Fibroblast of upper back skin (primary cell): Measurements from ENCODE around the gene GAN.
"Not testable (repeated sequence)": the region's sequence is repeated elsewhere in the genome, so short reads cannot be mapped to it uniquely, and the experiment has no call there.

ENCODE experiments used
- DNase-seq: peaks from one replicate; pipeline ENCODE4 v3.0.0-alpha.2; 2013

Gene GAN

DNA sequence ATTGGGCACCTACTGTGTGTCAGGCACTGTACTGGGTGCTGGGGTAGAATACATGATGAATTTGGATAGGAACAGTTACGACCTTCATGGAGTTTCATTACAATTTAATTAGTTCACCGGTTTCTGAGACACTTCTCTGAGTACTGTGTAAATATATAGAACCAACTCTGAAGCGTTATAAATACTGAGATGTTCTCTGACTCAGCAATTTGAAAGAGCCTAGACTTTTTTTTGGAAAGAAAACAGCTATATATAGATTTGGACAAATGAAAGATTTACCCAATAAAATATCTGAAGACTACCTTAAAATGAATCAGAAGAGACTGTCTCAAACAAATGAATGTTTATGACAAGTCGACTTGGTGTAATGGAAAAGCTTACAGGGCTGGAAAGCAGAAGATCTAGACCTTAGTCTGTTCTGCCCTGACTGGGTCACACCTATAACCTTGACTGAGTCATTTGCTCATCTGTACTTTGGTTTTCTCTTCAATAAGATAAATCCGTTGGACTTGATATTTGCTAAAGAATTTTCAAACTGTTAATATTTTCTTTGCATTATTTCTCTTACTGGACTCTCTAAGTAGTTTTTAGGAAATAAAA, 4.6 kb upstream of the GAN start:
- DNase-seq: no peak

- no peak for DNase-seq
Observed at GRCh38 chr16:81311762-81312161, 3.0 kb upstream of the GAN start.

DNA sequence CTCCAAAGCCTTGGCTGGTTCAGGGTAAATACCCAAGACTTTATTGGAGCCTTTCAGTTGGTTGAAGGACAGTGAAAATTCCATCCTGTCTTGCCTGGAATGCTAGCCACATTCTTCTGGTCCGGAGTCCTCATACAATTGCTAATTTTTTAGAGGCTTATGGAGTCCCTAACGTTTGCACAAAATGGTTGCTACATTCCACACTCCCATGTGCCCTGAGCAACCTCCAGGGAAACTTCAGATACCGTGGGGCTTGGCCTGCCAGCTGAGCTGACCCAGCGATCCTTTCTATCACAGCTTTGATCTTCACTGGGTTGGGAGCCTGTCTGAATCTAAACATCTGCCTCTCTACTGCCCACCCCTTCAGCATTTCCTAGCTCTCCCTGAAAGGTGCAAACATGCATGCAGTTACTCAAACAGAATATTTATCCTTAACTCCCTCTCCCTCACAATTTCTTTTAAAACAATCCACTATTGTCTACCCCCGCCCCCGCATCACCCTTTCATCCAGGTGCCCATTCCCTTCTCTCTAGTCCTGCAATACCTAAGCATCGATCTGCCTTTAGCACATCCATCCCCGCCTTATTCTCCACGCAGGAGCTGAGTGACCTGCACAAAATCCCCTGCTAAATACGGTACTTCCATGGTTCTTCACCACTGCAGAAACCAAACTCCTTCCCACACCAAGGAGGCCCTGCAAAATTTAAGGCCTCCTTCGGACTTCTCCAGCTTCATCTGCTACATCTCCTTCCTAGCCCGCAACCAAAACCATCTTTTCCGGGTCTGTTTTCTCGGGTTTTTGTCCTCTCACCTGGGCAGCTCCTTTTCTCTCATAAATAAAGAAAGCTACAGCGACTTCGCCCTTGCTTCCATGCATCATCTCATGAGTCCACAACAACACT, 810 bp upstream of the GAN start:
- DNase-seq: peak; percentile 27

DNA sequence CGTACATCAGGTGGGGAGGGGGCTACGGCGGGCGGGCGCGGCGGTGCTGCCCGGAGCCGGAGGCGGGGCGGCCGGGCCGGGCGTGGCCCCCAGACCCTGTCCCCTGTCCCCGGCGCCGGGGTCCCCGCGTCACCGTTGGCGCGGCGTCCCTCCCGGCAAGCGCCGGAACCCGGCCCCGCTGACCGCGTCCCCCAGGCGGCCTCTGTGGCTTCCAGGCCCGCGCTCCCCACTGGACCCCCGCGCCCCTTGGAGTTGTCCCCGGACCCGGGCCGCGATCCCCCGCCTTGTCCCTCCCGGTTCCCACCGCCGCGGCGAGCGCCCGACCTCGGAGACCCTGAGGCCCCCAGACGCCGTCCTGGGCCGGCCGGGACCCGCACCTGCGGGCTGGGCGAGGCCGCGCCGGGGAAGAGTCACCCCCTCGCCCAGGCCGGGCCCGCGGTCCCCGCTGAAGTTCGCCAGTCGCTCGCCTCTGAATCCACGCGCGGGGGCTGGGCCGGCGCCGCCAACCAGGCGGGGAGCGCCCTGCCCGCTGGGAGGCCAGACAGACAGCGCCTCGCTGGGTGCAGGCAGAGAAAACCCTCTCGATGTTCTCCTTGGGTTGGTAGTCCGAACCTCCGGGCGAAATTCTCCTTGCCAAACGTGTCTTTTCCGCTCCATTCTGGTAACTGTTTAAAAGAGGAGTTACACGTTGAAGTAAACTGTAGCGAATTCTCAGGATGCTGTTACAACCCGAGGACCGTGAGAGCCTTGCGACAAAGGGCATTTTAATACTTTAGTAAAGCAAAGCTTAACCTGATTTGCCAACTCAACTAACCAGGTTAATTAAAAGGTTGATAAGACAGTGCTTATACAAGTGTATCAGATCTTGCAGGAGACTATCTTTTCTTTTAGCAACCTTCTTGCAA, 761 bp downstream of the GAN start:
- DNase-seq: peak; percentile 25

DNA sequence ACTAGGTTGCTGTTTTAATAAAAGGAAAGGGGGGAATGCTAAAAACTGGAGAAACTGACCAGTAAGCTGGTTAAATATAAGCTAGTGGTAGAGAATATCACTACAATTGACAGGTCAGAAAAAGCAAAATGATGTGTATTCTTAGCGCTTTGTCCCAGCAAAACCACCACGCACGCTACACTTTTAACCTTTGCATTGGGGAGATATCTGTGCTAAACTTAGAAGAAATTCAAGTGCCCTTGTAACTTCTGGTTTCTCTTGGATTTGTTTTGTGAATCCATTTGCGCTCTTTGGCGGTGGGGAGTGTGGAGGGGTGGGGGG, 1.4 kb downstream of the GAN start:
- no peak for DNase-seq

GRCh38 chr16:81318711-81319110, 3.9 kb downstream of the GAN start:
- no peak for DNase-seq

GRCh38 chr16:81319221-81319912, 4.6 kb downstream of the GAN start:
- peak; percentile 88 for DNase-seq

DNA sequence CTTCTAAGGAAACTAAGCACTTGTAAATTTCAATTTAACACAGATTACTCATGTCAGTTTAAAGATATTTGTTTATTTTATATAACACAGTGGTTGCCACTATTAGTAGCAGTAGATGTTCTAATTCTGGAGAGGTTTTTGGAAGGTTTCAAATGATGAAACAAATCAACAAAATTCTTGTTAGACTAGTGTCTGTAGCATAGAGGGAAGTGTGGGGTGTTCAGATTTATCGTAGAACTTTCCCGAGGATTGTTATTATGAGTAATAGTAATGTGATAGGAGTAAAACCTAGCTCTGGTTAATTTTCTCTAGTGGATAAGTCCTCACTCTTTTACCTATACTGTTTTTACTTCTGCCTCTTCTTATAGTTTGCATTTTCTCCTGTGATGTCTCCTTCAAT, 6.3 kb downstream of the GAN start:
- no peak for DNase-seq

DNA sequence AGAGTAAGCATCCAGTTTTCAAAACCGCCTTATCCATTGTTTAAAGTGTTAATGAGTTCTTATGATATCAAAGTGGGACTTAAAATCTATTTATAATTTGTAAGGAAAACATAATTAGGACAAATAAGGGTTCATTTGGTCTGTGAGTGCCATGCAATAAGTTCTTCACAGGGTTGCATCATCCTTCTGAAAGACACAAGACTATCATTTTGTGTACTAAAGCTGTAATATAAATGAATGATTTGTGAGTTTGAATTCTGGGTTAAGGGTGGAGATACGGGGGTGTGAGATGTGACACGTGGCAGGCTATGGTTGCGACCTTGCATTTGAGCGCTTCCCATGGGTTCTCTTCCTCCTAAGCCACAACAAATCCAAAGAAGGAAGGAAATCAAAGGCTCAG, 6.8 kb downstream of the GAN start:
- DNase-seq: no peak

GRCh38 chr16:81324808-81325207, 10.0 kb downstream of the GAN start:
- no peak for DNase-seq

- DNase-seq: no peak
Observed at GRCh38 chr16:81327011-81327410, 12.2 kb downstream of the GAN start.

DNA sequence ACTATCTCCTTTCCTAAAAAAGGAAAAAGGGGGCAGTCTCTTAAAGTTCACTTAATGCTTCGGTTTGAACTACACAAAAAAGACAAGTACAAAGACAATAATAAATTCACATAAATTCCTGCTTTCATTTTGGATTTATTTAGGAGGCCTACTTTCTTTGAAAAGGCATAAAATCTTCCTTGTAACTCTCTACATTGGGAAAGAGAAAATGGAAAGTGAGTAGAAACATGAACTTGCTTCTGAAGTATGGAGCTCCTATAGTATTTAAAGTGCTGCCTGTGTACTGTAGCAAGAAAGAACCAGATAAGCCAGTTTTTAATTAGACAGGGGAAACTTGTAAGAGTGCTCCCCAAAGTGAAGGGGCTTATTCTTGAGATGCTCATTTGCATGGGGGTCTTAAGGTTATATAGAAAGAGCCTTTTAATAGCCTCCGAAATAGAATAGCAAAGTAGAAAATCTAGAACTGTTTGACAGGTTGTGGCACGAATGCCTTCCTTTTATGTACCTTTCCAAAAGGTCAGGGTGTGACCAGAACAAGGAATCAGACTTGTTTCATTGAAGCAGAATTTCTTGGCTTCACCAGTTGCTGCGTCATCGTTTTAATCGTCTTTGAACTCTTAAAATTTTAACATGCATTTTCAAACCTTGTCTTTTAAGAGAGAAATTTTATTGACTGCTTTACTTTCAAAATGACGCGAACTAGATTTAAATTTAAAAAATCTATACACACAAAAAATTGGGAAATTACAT, 12.9 kb downstream of the GAN start:
- DNase-seq: no peak

DNA sequence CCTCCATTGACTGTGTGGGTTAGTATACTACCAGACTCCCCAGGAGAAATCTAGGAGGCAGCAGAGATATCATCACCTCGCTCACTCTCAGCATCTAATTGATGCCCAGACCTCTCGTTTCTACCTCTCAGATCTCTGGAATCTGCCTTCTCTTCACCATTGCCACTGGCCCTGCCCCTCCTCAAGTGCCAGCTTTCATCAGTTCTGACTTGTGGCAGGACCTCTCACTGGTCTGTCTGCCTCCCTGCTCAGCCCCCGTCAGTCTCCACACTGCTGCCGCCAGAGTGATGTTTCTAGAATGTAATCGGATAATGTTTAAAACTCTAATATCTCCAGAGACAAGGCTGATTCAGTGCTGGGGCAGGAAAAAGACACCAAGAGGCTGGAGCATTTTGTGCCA, 15.2 kb downstream of the GAN start:
- DNase-seq: no peak

DNA sequence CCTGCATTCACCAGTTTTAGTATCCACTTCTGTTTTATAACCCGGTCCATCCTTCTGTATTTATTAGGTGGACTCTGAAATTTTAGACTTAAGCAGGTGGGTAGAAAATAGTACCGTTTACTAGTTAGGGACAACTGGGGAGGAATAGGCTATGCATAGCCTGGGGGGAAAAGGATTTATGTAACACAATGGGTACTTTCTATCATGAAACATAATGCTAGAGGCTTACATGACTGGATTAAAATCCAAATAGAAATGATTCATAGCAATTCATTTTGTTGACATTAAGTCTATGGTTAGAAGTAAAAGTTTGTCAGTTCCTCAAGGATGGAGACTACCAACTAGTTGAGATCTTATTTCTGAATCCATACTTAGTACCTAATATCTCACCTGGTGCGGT, 18.6 kb downstream of the GAN start:
- no peak for DNase-seq

GRCh38 chr16:81335669-81336068, 20.9 kb downstream of the GAN start:
- no peak for DNase-seq

DNA sequence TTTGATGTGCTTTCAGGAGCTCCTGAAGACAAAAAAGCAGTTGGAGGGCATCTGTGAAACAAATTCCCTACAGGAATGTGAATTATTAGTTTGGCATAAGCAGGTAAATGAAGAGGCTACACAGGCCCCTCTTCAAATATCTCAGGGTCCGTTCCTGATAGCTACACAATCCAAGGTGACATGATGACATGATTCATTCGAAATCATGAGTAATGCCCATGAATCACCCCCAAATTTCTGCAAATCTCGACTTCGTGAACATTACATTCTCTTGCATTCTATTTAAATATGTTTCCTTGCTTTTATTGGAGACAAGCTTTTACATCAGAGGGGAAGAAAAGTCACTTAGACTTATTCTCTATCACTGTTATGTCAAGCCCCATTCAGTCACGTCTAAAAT, 22.3 kb downstream of the GAN start:
- no peak for DNase-seq

- DNase-seq: not testable (repeated sequence)
Observed at GRCh38 chr16:81345172-81345571, 30.4 kb downstream of the GAN start.

GRCh38 chr16:81347425-81347824, 32.7 kb downstream of the GAN start:
- no peak for DNase-seq

DNA sequence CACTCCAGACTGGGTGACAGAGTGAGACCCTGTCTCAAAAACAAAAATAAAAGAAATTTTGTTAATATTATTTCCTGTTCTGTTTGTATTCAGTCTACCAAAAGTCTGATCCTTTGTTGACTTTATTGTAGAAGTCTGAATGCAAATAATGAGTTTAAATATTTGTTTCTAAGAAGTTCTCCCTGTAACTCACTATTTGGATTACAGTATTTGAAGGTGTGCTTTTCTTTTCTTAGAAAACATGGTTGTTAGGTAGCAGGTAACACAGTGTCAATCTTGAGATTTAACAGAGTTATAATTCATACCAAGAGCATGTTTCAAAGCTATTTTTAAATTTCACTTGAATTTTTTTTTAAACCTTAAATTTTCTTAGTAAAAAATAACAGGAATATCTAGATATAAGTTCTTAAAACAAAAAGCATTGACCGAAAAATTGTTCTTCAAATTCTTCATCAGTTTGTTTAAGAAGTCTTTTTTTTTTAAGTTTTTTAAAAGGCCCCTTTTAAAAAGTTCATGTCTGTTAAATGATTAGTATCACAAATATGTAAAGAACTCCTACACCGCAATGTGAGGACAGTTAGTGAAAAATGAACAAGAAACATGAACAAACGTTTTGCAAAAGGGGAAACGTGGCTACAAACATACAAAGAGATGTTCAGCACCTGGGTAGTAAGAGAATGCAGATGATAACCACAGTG, 35.0 kb downstream of the GAN start:
- peak; percentile 20 for DNase-seq

GRCh38 chr16:81350306-81350615, 35.5 kb downstream of the GAN start:
- DNase-seq: no peak

DNA sequence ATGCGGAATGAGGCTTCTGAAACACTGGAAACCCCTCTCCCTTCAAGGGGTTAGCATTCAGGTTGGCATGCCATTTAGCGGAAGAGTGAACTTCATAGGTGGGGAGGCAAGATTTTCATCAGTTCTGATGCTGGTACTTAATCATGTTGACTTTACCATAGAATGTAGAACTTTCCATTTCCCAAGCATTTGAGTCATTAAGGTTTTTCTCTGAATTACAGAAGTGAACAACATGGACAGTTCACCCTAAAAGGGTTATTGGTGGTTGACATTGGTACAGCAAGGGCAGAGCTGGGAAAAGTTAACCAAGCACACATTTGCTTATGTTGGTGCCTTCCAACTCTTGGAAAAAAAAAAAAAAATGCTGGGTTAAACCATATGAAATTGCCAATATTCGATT, 39.1 kb downstream of the GAN start:
- no peak for DNase-seq

DNA sequence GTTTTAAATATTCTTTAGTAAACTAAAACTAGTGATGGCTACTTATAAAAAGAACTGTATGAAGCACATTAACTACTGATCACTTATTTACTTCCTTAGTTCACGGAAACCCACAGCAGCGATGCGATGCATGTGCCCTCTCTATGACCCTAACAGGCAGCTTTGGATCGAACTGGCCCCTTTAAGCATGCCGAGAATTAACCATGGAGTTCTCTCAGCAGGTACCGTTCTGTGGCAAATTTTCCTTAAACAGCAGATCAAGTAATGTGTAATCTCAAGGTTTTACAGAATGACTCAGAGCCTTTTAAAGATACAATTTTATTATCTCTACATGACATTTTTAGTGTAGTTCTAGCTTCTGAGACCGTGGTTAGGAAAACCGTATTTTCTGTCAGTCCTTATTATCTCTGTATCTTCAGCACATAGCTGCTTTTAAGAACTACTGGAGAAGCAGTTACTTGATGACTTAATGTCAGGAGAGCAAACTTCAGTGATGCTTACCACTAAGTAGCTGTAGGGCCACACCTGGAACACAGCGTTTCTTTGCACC, 43.0 kb downstream of the GAN start:
- DNase-seq: no peak
